ENCODE measurements around the gene SLC15A3. TPM values are rescaled to one million over a fixed set of nuclear protein-coding genes. Genes with fewer than 3 reads are reported as not detected.

The SLC15A3 gene
- total RNA-seq, 6 donors from 2014 or later, result 29.5 to 186 (median 115) TPM

- WGBS, 2 donors, result 2 to 14% methylated on average over 18 to 69 of the region's 86 CpGs
- TF ChIP-seq CTCF (IDR thresholded peaks at IDR 0.05), result peak in 1 of 6 experiments; percentile 9
- no peak for TF ChIP-seq EP300 (IDR thresholded peaks at IDR 0.05)
- no peak for TF ChIP-seq POLR2A (IDR thresholded peaks at IDR 0.05)
- Histone ChIP-seq H3K4me3 (peak overlapping the region; percentile 54 to 74 (median 64)), H3K27me3 (no peaks in the 10 kb centered on the region), H3K36me3 (peaks cover 0 to 7% (median 3%) of the 10 kb centered on the region in 4 donors), H3K9me3 (no peaks in the 10 kb centered on the region), H3K27ac (peak overlapping the region; percentile 89 to 99 (median 94)), H3K4me1 (peaks cover 22 to 44% (median 32%) of the 10 kb centered on the region in 4 donors)
- ATAC-seq (ENCODE audit: low FRiP score in 2 of 2), result peak in 1 of 2 donors; percentile 39
- DNase-seq, result peak; percentile 53 to 92
Measured at GRCh38 chr11:60950933-60951605, 907 bp downstream of the SLC15A3 start.

GRCh38 chr11:60950024-60950423 is 2.0 kb downstream of the SLC15A3 start:
- H3K9me3 ChIP-seq, result no peaks in the 10 kb centered on the region
- no peak for TF ChIP-seq POLR2A (IDR thresholded peaks at IDR 0.05)
- H3K4me1 ChIP-seq, result peaks cover 22 to 44% (median 32%) of the 10 kb centered on the region in 4 donors
- peak overlapping the region in 3 of 4 donors; percentile 46 to 99 (median 93) for H3K27ac ChIP-seq
- H3K36me3 ChIP-seq, result peaks cover 0 to 15% (median 4%) of the 10 kb centered on the region in 4 donors
- H3K27me3 ChIP-seq, result no peaks in the 10 kb centered on the region
- WGBS, 2 donors, result 60 to 65% methylated on average over 6 of the region's 6 CpGs
- peak overlapping the region; percentile 54 to 74 (median 64) for H3K4me3 ChIP-seq
- DNase-seq, result no peak
- ATAC-seq (ENCODE audit: low FRiP score in 2 of 2), result no peak

GRCh38 chr11:60948250-60948649 is 3.7 kb downstream of the SLC15A3 start:
- ATAC-seq (ENCODE audit: low FRiP score in 2 of 2), result no peak
- peaks cover 0 to 22% (median 7%) of the 10 kb centered on the region in 4 donors for H3K36me3 ChIP-seq
- 58 to 66% methylated on average over 4 to 5 of the region's 5 CpGs for WGBS, 2 donors
- H3K27me3 ChIP-seq, result no peaks in the 10 kb centered on the region
- DNase-seq, result no peak
- H3K4me1 ChIP-seq, result peaks cover 22 to 48% (median 34%) of the 10 kb centered on the region in 4 donors
- H3K9me3 ChIP-seq, result no peaks in the 10 kb centered on the region
- no peak overlapping the region for H3K4me3 ChIP-seq
- TF ChIP-seq POLR2AphosphoS5 (IDR thresholded peaks at IDR 0.05) (no peak), EP300 (IDR thresholded peaks at IDR 0.05) (no peak), CTCF (IDR thresholded peaks at IDR 0.05) (no peak), POLR2A (IDR thresholded peaks at IDR 0.05) (no peak)
- no peak overlapping the region for H3K27ac ChIP-seq

- WGBS, 2 donors, result 50 to 63% methylated on average over 2 of the region's 2 CpGs
- no peak for TF ChIP-seq EP300 (IDR thresholded peaks at IDR 0.05)
- no peak for TF ChIP-seq POLR2AphosphoS5 (IDR thresholded peaks at IDR 0.05)
- TF ChIP-seq CTCF (IDR thresholded peaks at IDR 0.05), result no peak
- no peak for TF ChIP-seq POLR2A (IDR thresholded peaks at IDR 0.05)
- DNase-seq, result no peak
- H3K4me1 ChIP-seq, result peaks cover 22 to 50% (median 37%) of the 10 kb centered on the region in 4 donors
- no peak overlapping the region for H3K4me3 ChIP-seq
- no peaks in the 10 kb centered on the region for H3K27me3 ChIP-seq
- no peak overlapping the region for H3K27ac ChIP-seq
- no peaks in the 10 kb centered on the region for H3K9me3 ChIP-seq
- no peak for ATAC-seq (ENCODE audit: low FRiP score in 2 of 2)
- peaks cover 0 to 28% (median 8%) of the 10 kb centered on the region in 4 donors for H3K36me3 ChIP-seq
Measured at GRCh38 chr11:60947700-60948099, 4.3 kb downstream of the SLC15A3 start.

- H3K27me3 ChIP-seq, result no peaks in the 10 kb centered on the region
- no peak overlapping the region for H3K4me3 ChIP-seq
- 84 to 85% methylated on average over 15 of the region's 15 CpGs for WGBS, 2 donors
- TF ChIP-seq CTCF (IDR thresholded peaks at IDR 0.05) (no peak), EP300 (IDR thresholded peaks at IDR 0.05) (no peak), POLR2AphosphoS5 (IDR thresholded peaks at IDR 0.05) (no peak), POLR2A (IDR thresholded peaks at IDR 0.05) (no peak)
- no peak overlapping the region for H3K27ac ChIP-seq
- ATAC-seq (ENCODE audit: low FRiP score in 2 of 2) (no peak), DNase-seq (peak in 1 of 2 donors; percentile 75)
- peaks cover 22 to 51% (median 40%) of the 10 kb centered on the region in 4 donors for H3K4me1 ChIP-seq
- peaks cover 4 to 38% (median 14%) of the 10 kb centered on the region in 4 donors for H3K36me3 ChIP-seq
- H3K9me3 ChIP-seq, result no peaks in the 10 kb centered on the region
Measured at GRCh38 chr11:60946601-60947264, 5.2 kb downstream of the SLC15A3 start.
